GM21526 (cell line): ENCODE measurements around the gene LRRK1.

Experiments used
- ATAC-seq: cut with Tn5 transposase; IDR thresholded peaks from one replicate; pipeline ENCODE4 v1.9.1; 2021; ENCODE audit warnings: moderate library complexity; ENCODE audit not compliant: unreplicated experiment, low FRiP score

Gene LRRK1

GRCh38 chr15:101104141-101104540 lies 185.0 kb downstream of the LRRK1 start:
- ATAC-seq, result no peak

DNA sequence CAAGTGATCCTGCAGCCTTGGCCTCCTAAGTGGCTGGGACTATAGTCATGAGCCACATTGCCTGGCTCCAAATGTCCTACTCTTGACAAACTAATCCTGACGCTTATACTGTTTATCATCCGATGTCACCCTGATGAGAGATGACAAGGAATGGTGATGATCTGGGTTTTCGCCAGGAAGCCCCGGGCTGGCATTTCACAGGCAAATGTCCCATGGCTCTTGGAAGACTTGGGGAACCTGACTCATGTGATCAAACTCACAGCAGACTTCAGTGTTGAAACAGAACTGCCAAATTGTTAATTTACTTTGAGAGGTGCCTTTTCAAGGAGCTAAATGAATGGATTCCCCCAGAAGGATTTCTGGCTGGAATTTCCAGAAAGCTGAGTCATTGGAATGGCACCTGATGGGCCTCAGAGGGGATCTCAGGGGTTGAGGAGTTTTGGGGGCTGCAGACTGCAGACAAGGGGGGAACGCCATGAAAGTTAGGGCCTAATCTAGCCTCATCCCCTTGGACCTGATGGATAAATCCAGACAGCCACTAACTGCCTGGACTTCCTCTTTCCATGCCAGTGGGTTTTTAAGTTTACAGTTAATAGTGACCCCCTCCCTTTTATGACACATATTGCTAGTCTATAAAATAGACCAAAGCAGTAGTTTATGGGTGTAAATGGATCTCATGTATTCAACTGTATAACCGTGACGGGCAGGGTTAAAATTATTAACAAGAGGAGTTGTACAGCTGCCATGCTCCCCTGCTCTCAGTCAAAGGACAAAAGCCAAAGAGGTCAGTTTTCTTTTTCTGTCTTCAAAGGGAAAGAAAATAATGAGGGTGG lies 186.1 kb downstream of the LRRK1 start:
- ATAC-seq, result no peak

GRCh38 chr15:101107101-101107500 lies 187.9 kb downstream of the LRRK1 start:
- no peak for ATAC-seq

DNA sequence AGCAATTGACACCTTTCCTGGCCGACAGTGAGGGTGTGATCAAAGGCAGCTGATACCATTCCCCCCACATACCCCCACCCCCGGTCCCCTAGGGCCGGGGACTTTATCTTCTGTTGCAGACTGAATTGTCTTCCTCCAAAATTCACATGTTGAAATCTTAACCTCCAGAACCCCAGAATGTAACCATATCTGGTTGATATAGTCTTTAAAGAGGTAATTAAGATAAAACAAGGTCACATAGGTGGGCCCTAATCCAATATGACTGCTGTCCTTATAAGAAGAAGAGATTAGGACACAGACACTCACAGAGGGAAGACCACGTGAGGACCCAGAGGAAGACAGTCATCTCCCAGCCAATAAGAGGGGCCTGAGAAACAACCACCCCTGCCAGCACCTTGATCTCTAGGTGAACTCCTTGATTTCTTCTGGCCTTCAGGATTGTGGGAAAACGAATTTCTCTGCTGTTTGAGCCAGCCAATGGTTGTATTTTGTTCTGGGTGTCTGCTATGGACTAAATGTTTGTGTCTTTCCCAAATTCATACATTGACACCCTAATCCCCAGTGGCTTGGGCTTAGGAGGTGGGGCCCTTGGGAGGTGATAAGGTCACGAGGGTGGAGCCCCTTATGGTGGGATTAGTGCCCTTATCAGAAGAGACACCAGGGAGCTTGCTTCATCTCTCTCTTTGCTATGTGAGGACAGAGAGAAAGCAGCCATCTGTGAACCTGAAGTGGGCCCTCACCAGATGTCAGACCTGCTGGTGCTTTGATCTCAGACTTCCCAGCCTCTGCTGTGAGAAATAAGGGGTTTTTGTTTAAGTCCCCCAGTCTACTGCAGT lies 188.7 kb downstream of the LRRK1 start:
- no peak for ATAC-seq

GRCh38 chr15:101108461-101108775 lies 189.3 kb downstream of the LRRK1 start:
- ATAC-seq, result no peak

- no peak for ATAC-seq
Observed at GRCh38 chr15:101108791-101109190, 189.6 kb downstream of the LRRK1 start.

DNA sequence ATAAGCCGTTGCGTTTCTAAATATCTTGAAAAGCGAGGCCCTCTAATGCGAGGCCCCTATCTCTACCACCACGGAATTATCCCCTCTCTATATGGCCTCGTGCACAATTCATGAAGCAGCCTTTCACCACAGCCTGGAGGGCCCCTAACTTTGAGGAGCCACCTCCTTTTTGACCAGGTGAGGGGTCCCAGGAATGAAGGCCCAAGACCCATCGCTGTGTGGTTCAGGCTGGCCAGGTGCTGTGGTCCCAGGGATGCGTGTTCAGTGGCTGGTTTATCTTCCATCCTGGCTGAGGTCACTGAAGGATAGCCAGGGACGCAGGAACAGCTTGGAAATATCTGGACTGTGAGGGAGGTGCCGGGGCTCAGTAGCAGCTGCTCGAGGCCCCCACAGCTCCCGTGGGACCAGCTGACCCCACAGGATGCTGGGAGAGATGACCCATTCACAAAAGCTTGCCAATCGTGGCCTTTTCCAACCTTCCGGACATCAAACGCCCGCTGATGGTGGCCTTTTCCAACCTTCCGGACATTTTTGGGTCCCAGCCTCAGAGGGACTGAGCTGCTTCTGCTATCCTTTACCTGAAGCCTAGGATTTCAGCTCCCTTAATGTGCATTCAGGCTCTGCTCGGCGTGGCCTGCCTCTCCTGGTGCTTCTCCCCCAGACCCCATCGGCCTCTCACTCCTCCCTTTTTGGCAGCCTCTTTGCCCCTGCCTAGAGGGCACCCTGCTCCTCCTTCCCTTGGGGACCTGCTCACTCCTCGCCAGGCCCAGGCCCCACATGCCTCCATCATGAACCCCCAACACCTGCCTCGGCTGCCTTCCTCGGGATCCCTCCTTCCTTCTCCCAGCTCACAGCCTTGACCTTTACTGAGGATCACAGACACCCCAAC lies 191.8 kb downstream of the LRRK1 start:
- no peak for ATAC-seq

DNA sequence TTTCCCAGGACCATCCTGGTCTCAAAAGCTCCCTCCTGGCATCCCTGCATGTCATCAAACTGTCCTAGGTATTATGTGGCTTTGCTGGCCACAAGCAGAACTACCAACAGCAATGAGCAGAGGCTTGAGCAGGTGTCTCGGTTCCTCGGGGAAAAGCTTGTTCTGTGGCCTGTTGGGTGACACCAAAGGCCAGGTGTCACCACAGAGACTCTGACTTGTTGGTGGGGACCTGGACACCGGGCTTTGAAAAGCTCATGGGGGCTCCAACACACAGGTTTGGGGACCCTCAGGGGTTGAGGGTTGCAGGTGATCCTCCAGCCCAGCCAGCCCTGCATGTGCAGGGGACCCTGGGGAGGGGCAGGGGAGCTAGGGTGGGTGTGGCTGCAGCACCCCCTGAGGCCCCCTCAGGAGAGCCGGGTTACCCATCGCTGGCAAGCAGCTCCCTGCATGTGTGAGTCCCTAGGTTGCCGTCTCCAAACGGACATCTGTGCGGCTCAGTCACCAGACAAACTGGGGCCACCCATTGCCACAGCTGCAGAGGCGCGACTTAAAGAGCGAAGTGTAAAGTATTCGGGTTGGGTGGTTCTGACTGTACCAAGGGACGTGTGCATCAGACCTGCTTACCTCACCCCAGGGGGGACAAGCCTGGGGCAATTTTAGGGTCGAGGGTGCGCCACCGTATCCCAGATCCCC lies 192.6 kb downstream of the LRRK1 start:
- ATAC-seq, result no peak

GRCh38 chr15:101112336-101113113 lies 193.4 kb downstream of the LRRK1 start:
- no peak for ATAC-seq

- no peak for ATAC-seq
Observed at GRCh38 chr15:101113114-101114005, 194.2 kb downstream of the LRRK1 start.

GRCh38 chr15:101114166-101114565 lies 195.0 kb downstream of the LRRK1 start:
- no peak for ATAC-seq

DNA sequence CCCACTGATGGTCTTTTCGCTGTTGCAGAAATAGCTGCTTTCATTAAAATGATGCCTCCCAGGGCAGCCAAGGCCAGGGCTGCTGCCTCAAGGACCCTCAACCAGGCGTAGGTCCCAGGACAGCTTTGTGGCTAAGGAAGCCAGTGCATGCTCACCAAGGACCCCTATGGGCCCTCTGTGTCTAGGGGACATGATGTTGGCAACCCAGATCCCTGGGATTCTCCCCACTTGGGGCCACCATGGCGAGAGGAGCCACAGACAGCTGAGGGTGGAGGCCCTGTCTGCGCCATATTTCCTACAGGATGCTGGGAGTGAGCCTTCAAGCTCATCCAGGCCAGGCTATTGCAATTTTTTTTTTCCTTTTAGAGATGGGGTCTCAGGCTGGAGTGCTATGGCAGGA lies 195.5 kb downstream of the LRRK1 start:
- ATAC-seq, result no peak

DNA sequence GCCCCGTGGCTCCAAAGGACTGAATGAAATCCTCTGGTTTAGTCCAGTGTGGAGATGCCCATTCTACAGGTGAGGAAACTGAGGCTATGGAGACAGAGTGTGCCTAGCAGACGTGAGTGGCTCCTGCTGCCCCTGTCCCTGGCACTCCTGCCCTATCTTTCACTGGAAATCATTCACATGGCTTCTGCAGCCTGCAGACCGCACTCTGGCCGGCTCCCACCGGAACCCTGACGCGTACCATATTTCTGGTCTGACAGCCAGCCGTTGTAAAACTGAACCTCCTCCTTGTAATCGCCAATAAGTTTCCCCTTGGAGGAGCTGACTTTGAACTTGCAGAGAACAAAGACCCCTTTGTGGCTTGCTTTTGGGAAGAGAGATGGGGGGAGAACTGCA lies 196.2 kb downstream of the LRRK1 start:
- ATAC-seq, result no peak

DNA sequence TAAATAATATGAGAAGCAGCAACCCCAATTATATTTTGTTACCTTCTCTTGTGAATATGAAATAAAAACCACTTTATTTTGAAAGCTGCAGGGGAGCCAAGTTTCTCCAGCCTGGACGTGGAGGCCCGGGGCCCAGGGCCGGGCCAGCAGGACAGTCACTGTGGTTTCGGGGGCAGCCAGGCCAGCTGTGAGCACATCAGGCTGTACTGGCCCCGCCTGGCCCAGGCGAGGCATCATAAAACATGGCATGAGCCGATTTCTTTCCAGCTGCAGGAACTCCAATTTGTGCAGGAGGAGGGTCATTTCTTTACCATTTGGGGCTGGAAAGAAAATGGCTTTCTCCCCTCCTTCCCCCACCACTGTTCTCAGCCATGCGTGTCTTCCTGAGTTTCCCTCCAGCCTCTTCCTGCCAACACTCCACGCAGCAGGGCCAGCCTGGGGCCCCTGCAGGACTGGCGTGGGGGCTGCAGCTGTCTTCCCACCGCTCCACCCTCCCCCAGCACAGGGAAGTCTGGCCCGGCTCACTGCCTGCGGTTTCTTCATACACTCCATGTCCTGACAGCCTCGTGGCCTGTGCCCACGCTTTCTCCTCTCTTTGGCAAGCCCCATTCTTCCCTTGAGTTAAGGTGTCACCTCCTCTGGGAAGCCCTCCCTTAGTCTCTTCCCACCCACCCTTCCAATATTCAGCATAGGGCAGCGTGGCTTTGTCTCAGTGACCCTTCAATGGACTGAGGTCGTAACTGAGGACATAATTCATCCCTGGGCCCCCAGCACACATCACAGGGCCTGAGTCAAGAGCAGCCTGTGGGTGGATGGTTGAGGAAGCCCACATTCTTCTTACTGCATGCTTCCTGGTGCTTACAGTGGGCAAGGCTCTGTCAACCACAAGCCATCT lies 196.9 kb downstream of the LRRK1 start:
- no peak for ATAC-seq

GRCh38 chr15:101116681-101116976 lies 197.5 kb downstream of the LRRK1 start:
- ATAC-seq, result no peak

DNA sequence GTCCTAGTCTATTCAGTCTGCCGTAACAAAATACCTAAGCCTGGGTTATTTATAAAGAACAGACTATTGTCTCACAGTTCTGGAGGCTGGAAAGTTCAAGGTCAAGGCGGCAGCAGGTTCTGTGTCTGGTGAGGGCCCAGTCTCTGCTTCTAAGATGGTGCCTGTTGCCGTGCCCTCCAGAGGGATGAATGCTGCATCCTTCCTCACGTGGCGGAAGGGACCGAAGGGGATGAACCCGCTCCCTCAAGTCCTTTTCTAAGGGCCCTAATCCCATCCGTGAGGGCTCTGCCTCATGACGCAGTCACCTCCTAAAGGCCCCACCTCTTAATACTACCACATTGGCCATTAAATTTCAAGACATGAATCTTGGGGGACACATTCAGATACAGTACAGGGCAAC lies 199.0 kb downstream of the LRRK1 start:
- ATAC-seq, result no peak

GRCh38 chr15:101118615-101119014 lies 199.5 kb downstream of the LRRK1 start:
- no peak for ATAC-seq

- ATAC-seq, result no peak
Observed at GRCh38 chr15:101119181-101119580, 200.0 kb downstream of the LRRK1 start.
